ENCODE results near the gene LDHB.
"Not testable (repeated sequence)": the region's sequence is repeated elsewhere in the genome, so short reads cannot be mapped to it uniquely, and the experiment has no call there.

LDHB gene

GRCh38 chr12:21665816-21666215, 8.2 kb upstream of the LDHB start:
- POLR2A ChIA-PET = no interaction called here
- TF ChIP-seq, protein P1, sequence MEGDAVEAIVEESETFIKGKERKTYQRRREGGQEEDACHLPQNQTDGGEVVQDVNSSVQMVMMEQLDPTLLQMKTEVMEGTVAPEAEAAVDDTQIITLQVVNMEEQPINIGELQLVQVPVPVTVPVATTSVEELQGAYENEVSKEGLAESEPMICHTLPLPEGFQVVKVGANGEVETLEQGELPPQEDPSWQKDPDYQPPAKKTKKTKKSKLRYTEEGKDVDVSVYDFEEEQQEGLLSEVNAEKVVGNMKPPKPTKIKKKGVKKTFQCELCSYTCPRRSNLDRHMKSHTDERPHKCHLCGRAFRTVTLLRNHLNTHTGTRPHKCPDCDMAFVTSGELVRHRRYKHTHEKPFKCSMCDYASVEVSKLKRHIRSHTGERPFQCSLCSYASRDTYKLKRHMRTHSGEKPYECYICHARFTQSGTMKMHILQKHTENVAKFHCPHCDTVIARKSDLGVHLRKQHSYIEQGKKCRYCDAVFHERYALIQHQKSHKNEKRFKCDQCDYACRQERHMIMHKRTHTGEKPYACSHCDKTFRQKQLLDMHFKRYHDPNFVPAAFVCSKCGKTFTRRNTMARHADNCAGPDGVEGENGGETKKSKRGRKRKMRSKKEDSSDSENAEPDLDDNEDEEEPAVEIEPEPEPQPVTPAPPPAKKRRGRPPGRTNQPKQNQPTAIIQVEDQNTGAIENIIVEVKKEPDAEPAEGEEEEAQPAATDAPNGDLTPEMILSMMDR (IDR thresholded peaks at IDR 0.05; ENCODE audit: control extremely low read depth, extremely low read depth, low read depth, missing control alignments) = no peak
- CTCF ChIA-PET = interaction anchor here (0.9 to 1.8 kb wide), 2 partner anchors 8 to 14 kb away, joined by 4 to 6 read pairs; partner anchors contain the start of gene LDHB
- no peak for DNase-seq (ENCODE audit: extremely low spot score)

DNA sequence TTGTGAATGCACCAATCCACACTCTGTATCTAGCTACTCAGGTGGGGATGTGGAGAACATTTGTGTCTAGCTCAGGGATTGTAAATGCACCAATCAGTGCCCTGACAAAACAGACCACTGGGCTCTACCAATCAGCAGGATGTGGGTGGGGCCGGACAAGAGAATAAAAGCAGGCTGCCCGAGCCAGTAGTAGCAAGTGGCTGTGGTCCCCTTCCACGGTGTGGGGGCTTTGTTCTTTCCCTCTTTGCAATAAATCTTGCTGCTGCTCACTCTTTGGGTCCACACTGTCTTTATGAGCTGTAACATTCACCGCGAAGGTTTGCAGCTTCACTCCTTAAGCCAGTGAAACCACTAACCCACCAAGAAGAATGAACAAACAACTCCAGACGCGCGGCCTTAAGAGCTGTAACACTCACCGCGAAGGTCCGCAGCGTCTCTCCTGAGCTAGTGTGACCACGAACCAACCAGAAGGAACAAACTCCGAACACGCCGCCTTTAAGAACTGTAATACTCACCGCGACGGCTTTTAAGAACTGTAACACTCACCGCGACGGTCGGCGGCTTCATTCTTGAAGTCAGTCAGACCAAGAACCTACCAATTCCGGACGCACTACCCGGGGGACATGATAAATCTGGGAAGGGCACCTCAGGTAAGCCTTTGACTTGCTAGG, 4.6 kb upstream of the LDHB start:
- POLR2A ChIA-PET = no interaction called here
- CTCF ChIA-PET = no interaction called here
- no peak for DNase-seq (ENCODE audit: extremely low spot score)
- TF ChIP-seq, protein P1 (IDR thresholded peaks at IDR 0.05; ENCODE audit: control extremely low read depth, extremely low read depth, low read depth, missing control alignments) = no peak

DNA sequence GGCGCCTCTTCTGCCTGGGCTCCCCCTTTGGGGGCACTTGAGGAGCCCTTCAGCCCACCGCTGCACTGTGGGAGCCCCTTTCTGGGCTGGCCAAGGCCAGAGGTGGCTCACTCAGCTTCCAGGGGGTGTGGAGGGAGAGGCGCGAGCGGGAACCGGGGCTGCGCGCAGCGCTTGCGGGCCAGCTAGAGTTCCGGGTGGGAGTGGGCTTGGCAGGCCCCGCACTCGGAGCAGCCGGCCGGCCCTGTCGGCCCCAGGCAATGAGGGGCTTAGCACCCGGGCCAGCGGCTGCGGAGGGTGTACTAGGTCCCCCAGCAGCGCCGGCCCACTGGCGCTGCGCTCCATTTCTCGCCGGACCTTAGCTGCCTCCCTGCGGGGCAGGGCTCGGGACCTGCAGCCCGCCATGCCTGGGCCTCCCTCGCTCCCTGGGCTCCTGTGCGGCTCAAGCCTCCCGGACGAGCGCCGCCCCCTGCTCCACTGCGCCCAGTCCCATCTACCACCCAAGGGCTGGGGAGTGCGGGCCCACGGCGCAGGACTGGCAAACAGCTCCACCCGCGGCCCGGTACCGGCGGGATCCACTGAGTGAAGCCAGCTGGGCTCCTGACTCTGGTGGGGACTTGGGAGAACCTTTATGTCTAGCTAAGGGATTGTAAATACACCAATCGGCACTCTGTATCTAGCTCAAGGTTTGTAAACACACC, 3.9 kb upstream of the LDHB start:
- DNase-seq (ENCODE audit: extremely low spot score); POLR2A ChIA-PET: not testable (repeated sequence)
- CTCF ChIA-PET = interaction anchor here (0.9 to 1.7 kb wide), 3 partner anchors 9 to 36 kb away, joined by 3 to 6 read pairs (median 3); no protein-coding TSS in a partner anchor

DNA sequence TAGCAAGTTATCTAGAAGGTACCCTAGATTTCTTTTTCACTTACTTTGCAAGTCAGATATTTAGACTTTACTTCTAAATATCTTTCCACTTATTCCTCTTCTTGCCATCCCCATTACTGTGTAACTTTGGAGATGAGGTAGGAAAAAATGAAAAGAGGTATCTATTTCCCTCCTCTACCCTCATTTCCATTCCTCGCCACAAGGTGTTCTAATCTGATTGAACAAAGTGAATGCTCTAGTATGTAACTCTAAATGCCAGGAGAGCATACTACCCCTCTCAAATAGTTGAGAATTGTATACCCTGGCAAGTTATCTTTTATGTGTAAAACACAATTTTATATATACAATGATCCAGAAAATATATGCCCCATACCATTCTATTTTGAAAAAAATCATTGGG, 1.7 kb upstream of the LDHB start:
- TF ChIP-seq, protein P1 (IDR thresholded peaks at IDR 0.05; ENCODE audit: control extremely low read depth, extremely low read depth, low read depth, missing control alignments) = no peak
- ChIA-PET CTCF (no interaction called here), POLR2A (no interaction called here)
- no peak for DNase-seq (ENCODE audit: extremely low spot score)

GRCh38 chr12:21656905-21657325, 727 bp downstream of the LDHB start:
- CTCF ChIA-PET = interaction anchor here (1.0 to 1.6 kb wide), 3 partner anchors 9 to 23 kb away, joined by 4 to 7 read pairs (median 6); no protein-coding TSS in a partner anchor

GRCh38 chr12:21655591-21655990, 2.1 kb downstream of the LDHB start:
- no peak for DNase-seq (ENCODE audit: extremely low spot score)
- CTCF ChIA-PET = no interaction called here
- TF ChIP-seq, protein P1 (IDR thresholded peaks at IDR 0.05; ENCODE audit: control extremely low read depth, extremely low read depth, low read depth, missing control alignments) = no peak
- POLR2A ChIA-PET = no interaction called here

More at GRCh38 chr12:21656905-21657325, 727 bp downstream of the LDHB start:
- TF ChIP-seq, protein P1 (IDR thresholded peaks at IDR 0.05; ENCODE audit: control extremely low read depth, extremely low read depth, low read depth, missing control alignments) = no peak
- POLR2A ChIA-PET = interaction anchor here (0.6 to 1.4 kb wide), 3 partner anchors 9 to 41 kb away, joined by 3 to 9 read pairs (median 5); no protein-coding TSS in a partner anchor
- DNase-seq (ENCODE audit: extremely low spot score) = peak; percentile 23

- POLR2A ChIA-PET = no interaction called here
- TF ChIP-seq, protein P1 (IDR thresholded peaks at IDR 0.05; ENCODE audit: control extremely low read depth, extremely low read depth, low read depth, missing control alignments) = no peak
- CTCF ChIA-PET = interaction anchor here (1.0 to 1.8 kb wide), 6 partner anchors 9 to 403 kb away, joined by 3 to 7 read pairs (median 4); no protein-coding TSS in a partner anchor
- no peak for DNase-seq (ENCODE audit: extremely low spot score)
Measured at GRCh38 chr12:21651821-21652220, 5.8 kb downstream of the LDHB start.

All from GM10248 (cell line).